Osteoblast (primary cell): Measurements from ENCODE around the gene CHCHD4. TPM values are rescaled to one million over a fixed set of nuclear protein-coding genes. Genes with fewer than 3 reads are reported as not detected.

Experiments
- DNase-seq: peaks from one replicate; pipeline ENCODE4 v3.0.0; 2011; ENCODE audit warnings: low spot score, mixed read lengths; ENCODE audit not compliant: insufficient read length; ENCODE audit errors: missing footprints
- H2AFZ ChIP-seq: 2 replicates; pipeline ENCODE4 v1.6.0; 2011; ENCODE audit warnings: mild to moderate bottlenecking, low read length
- H3K27ac ChIP-seq: 2 replicates; pipeline ENCODE4 v1.5.1; 2011; ENCODE audit warnings: mild to moderate bottlenecking, low read depth, low read length, moderate library complexity
- H3K27me3 ChIP-seq: 2 replicates; pipeline ENCODE4 v1.6.0; 2012; ENCODE audit warnings: mild to moderate bottlenecking, control low read depth, inconsistent platforms, low read length, moderate library complexity; ENCODE audit not compliant: insufficient read depth
- H3K36me3 ChIP-seq: 2 replicates; pipeline ENCODE4 v1.5.1; 2011; ENCODE audit warnings: mild to moderate bottlenecking, low read length, control low read depth, moderate library complexity; ENCODE audit not compliant: insufficient read depth
- H3K4me1 ChIP-seq: 2 replicates; pipeline ENCODE4 v1.5.1; 2011; ENCODE audit warnings: mild to moderate bottlenecking, low read length, control low read depth, moderate library complexity; ENCODE audit not compliant: insufficient read depth
- H3K4me2 ChIP-seq: 2 replicates; pipeline ENCODE4 v1.6.0; 2011; ENCODE audit warnings: mild to moderate bottlenecking, low read length; ENCODE audit not compliant: insufficient read depth
- H3K4me3 ChIP-seq: fragments of 200-600 bp; sonication (generic); 3 replicates; pipeline ENCODE4 v1.5.1; 2012; ENCODE audit warnings: mild to moderate bottlenecking, low read length, inconsistent platforms; ENCODE audit not compliant: insufficient read depth
- H3K79me2 ChIP-seq: 2 replicates; pipeline ENCODE4 v1.6.0; 2012; ENCODE audit warnings: mild to moderate bottlenecking, low read length, control low read depth, inconsistent platforms; ENCODE audit not compliant: insufficient read depth
- H3K9me3 ChIP-seq: 2 replicates; pipeline ENCODE4 v1.5.1; 2011; ENCODE audit warnings: low read depth, low read length, control low read depth
- H4K20me1 ChIP-seq: 2 replicates; pipeline ENCODE4 v1.6.0; 2012; ENCODE audit warnings: mild to moderate bottlenecking, low read length, control low read depth; ENCODE audit not compliant: insufficient read depth
- total RNA-seq: library from RNA; depleted of rRNA; stranded (reverse); fragments of >200 nt; gene quantifications from 2 replicates; pipeline ENCODE4 v1.2.3, GENCODE V29; 2012
- TF ChIP-seq, protein P1 (sequence below): IDR thresholded peaks from 2 replicates; pipeline ENCODE4 v1.5.1; 2011; ENCODE audit warnings: mild to moderate bottlenecking, low read depth, low read length, moderate library complexity; ENCODE audit errors: extremely low read depth

CHCHD4 gene
- total RNA-seq, 1 donor = 10.1 TPM

- no peak overlapping the region for H2AFZ ChIP-seq
- H3K79me2 ChIP-seq = no peaks in the 10 kb centered on the region
- H3K36me3 ChIP-seq = peaks cover 74% of the 10 kb centered on the region
- H3K4me3 ChIP-seq = no peak overlapping the region
- DNase-seq = no peak
- H3K9me3 ChIP-seq = no peaks in the 10 kb centered on the region
- no peaks in the 10 kb centered on the region for H3K27me3 ChIP-seq
- TF ChIP-seq, protein P1, sequence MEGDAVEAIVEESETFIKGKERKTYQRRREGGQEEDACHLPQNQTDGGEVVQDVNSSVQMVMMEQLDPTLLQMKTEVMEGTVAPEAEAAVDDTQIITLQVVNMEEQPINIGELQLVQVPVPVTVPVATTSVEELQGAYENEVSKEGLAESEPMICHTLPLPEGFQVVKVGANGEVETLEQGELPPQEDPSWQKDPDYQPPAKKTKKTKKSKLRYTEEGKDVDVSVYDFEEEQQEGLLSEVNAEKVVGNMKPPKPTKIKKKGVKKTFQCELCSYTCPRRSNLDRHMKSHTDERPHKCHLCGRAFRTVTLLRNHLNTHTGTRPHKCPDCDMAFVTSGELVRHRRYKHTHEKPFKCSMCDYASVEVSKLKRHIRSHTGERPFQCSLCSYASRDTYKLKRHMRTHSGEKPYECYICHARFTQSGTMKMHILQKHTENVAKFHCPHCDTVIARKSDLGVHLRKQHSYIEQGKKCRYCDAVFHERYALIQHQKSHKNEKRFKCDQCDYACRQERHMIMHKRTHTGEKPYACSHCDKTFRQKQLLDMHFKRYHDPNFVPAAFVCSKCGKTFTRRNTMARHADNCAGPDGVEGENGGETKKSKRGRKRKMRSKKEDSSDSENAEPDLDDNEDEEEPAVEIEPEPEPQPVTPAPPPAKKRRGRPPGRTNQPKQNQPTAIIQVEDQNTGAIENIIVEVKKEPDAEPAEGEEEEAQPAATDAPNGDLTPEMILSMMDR = no peak
- no peaks in the 10 kb centered on the region for H3K4me1 ChIP-seq
- no peaks in the 10 kb centered on the region for H4K20me1 ChIP-seq
- no peak overlapping the region for H3K27ac ChIP-seq
- no peak overlapping the region for H3K4me2 ChIP-seq
Observed at GRCh38 chr3:14156201-14156600, 31.5 kb upstream of the CHCHD4 start.

DNA sequence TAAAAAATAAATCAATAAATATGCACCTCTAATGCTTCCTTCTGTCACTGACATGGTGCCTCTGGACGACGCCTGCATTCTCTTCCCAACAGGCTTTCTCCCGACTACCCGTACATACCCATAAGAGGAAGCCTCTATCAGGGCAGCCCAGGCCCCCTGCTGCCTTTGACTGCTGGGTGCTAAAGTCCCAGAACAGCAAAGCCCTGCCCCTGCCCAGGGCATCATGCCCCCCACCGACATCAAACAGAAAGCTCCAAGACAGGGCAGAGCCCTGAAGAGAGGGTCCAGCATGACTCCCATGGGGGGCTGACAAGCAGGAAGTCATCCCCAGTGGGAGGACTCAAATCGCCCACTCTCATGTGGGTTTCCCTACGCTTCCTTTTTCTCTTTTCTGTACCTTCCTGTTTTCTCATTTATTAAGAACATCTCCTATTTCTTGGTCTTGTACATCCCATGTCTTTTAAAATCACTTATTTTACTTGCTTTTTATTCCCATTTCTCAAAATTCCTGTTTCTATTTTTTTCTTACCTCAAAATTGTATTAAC, 30.3 kb upstream of the CHCHD4 start:
- Histone ChIP-seq H3K27me3 (no peaks in the 10 kb centered on the region), H3K9me3 (no peaks in the 10 kb centered on the region), H4K20me1 (no peaks in the 10 kb centered on the region), H3K4me1 (no peaks in the 10 kb centered on the region), H3K36me3 (peaks cover 64% of the 10 kb centered on the region), H3K4me3 (no peak overlapping the region), H3K79me2 (no peaks in the 10 kb centered on the region), H2AFZ (no peak overlapping the region), H3K27ac (no peak overlapping the region), H3K4me2 (no peak overlapping the region)
- DNase-seq = no peak
- TF ChIP-seq, protein P1 = no peak

- H2AFZ ChIP-seq = no peak overlapping the region
- no peak overlapping the region for H3K4me3 ChIP-seq
- no peak for DNase-seq
- no peaks in the 10 kb centered on the region for H4K20me1 ChIP-seq
- no peaks in the 10 kb centered on the region for H3K9me3 ChIP-seq
- H3K27ac ChIP-seq = no peak overlapping the region
- TF ChIP-seq, protein P1 = no peak
- peaks cover 61% of the 10 kb centered on the region for H3K36me3 ChIP-seq
- no peaks in the 10 kb centered on the region for H3K79me2 ChIP-seq
- H3K4me1 ChIP-seq = no peaks in the 10 kb centered on the region
- H3K27me3 ChIP-seq = no peaks in the 10 kb centered on the region
- no peak overlapping the region for H3K4me2 ChIP-seq
Observed at GRCh38 chr3:14154276-14154675, 29.6 kb upstream of the CHCHD4 start.

DNA sequence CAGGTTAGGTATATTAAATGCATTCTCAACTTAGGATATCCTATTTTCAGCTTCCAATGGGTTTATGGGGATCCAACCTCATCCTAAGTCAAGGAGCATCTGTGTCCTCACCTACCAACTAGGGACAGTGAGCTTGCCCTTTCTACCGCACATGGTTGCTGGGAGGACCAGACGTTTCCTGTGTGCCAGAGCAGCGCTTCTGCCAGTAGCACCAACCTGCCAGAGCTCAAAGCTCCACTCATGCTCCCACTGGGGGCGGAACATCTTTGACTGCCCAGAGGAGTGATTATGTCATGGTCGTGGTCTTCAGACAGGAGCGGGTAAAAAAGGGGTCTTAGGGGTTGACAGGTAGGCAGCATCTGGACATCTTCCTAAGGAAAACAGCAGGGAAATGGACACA, 29.0 kb upstream of the CHCHD4 start:
- H2AFZ ChIP-seq = no peak overlapping the region
- H4K20me1 ChIP-seq = no peaks in the 10 kb centered on the region
- H3K4me2 ChIP-seq = no peak overlapping the region
- H3K27me3 ChIP-seq = no peaks in the 10 kb centered on the region
- DNase-seq = no peak
- no peaks in the 10 kb centered on the region for H3K79me2 ChIP-seq
- H3K4me1 ChIP-seq = no peaks in the 10 kb centered on the region
- H3K4me3 ChIP-seq = no peak overlapping the region
- peaks cover 55% of the 10 kb centered on the region for H3K36me3 ChIP-seq
- TF ChIP-seq, protein P1 = no peak
- no peaks in the 10 kb centered on the region for H3K9me3 ChIP-seq
- H3K27ac ChIP-seq = no peak overlapping the region
